WTC11 (cell line): ENCODE measurements around the gene AKR1B15. TPM values are rescaled to one million over a fixed set of nuclear protein-coding genes. Genes with fewer than 3 reads are reported as not detected.

Experiments
- ATAC-seq: fragments of 200-7000 bp; cut with Tn5 transposase; 2 replicates; pipeline ENCODE4 v1.10.0; 2021; ENCODE audit warnings: mild to moderate bottlenecking, moderate library complexity
- CTCF ChIA-PET: fragments of 300-600 bp; sonication (Branson Sonifier 250); formaldehyde crosslinking; loops from one replicate; lab custom pipeline; 2021; ENCODE audit warnings: antibody characterized with exemption; lab: Charles Lee
- POLR2A ChIA-PET: fragments of 350-600 bp; sonication (Branson Sonifier 250); formaldehyde crosslinking; loops from one replicate; lab custom pipeline; 2021; ENCODE audit warnings: antibody characterized with exemption; lab: Charles Lee
- DNase-seq: peaks from one replicate; pipeline ENCODE4 v3.0.0; 2021; ENCODE audit warnings: low spot score
- H3K27ac Mint-ChIP-seq: 2 replicates; pipeline ENCODE4 v1.8.0; 2021; ENCODE audit warnings: mixed read lengths
- H3K27me3 Mint-ChIP-seq: 2 replicates; pipeline ENCODE4 v1.8.0; 2021; ENCODE audit warnings: low read depth, mild to moderate bottlenecking, moderate library complexity, mixed read lengths
- H3K36me3 Mint-ChIP-seq: 2 replicates; pipeline ENCODE4 v1.8.0; 2021; ENCODE audit warnings: mixed read lengths
- H3K4me1 Mint-ChIP-seq: 2 replicates; pipeline ENCODE4 v1.8.0; 2022; ENCODE audit warnings: mixed read lengths
- H3K4me3 Mint-ChIP-seq: 2 replicates; pipeline ENCODE4 v1.8.0; 2021; ENCODE audit warnings: mild to moderate bottlenecking, moderate library complexity, mixed read lengths
- H3K9me3 Mint-ChIP-seq: 2 replicates; pipeline ENCODE4 v1.8.0; 2021; ENCODE audit warnings: mixed read lengths
- ATF1 ChIP-seq: sonication (generic); formaldehyde crosslinking; IDR thresholded peaks from 2 replicates; pipeline ENCODE4 v1.8.1; 2023; ENCODE audit warnings: mild to moderate bottlenecking, moderate library complexity, missing genetic modification reagents
- ELF4 ChIP-seq: sonication (generic); formaldehyde crosslinking; IDR thresholded peaks from 2 replicates; pipeline ENCODE4 v1.8.1; 2022; ENCODE audit warnings: low read depth, mild to moderate bottlenecking, moderate library complexity, missing genetic modification reagents
- EMX1 ChIP-seq: fragments of 250-450 bp; sonication (Bioruptor Pico); IDR thresholded peaks from 2 replicates; pipeline ENCODE4 v1.8.0; 2021; ENCODE audit warnings: mild to moderate bottlenecking
- ERG ChIP-seq: fragments of 250-450 bp; sonication (Bioruptor Pico); IDR thresholded peaks from 2 replicates; pipeline ENCODE4 v1.8.0; 2021; ENCODE audit warnings: mild to moderate bottlenecking
- ETV6 ChIP-seq: sonication (generic); formaldehyde crosslinking; IDR thresholded peaks from 2 replicates; pipeline ENCODE4 v1.8.1; 2022; ENCODE audit warnings: mild to moderate bottlenecking, missing genetic modification reagents
- GTF2I ChIP-seq: fragments of 250-450 bp; sonication (Bioruptor Pico); conservative IDR thresholded peaks from 2 replicates; pipeline ENCODE4 v1.4.0; 2021; ENCODE audit warnings: mild to moderate bottlenecking
- JAZF1 ChIP-seq: fragments of 250-450 bp; sonication (Bioruptor Pico); IDR thresholded peaks from 2 replicates; pipeline ENCODE4 v1.9.0; 2021; ENCODE audit warnings: moderate library complexity, mild to moderate bottlenecking, inconsistent platforms
- NFYB ChIP-seq: sonication (generic); formaldehyde crosslinking; conservative IDR thresholded peaks from 2 replicates; pipeline ENCODE4 v1.8.0; 2022; ENCODE audit warnings: low read depth, missing genetic modification reagents
- NR1H2 ChIP-seq: sonication (generic); formaldehyde crosslinking; IDR thresholded peaks from 2 replicates; pipeline ENCODE4 v1.9.0; 2021; ENCODE audit warnings: mild to moderate bottlenecking, moderate library complexity, missing genetic modification reagents
- NR3C1 ChIP-seq: sonication (generic); formaldehyde crosslinking; conservative IDR thresholded peaks from 2 replicates; pipeline ENCODE4 v1.8.1; 2023; ENCODE audit warnings: low read depth, mild to moderate bottlenecking, missing genetic modification reagents
- PRRX2 ChIP-seq: fragments of 250-450 bp; sonication (Bioruptor Pico); IDR thresholded peaks from 2 replicates; pipeline ENCODE4 v1.8.0; 2021; ENCODE audit warnings: mild to moderate bottlenecking
- SMAD3 ChIP-seq: sonication (generic); formaldehyde crosslinking; IDR thresholded peaks from 2 replicates; pipeline ENCODE4 v1.8.0; 2022; ENCODE audit warnings: missing genetic modification reagents, mild to moderate bottlenecking, borderline replicate concordance
- SP1 ChIP-seq: sonication (generic); formaldehyde crosslinking; conservative IDR thresholded peaks from 2 replicates; pipeline ENCODE4 v1.8.1; 2022; ENCODE audit warnings: missing genetic modification reagents
- TP53 ChIP-seq: sonication (generic); formaldehyde crosslinking; IDR thresholded peaks from 2 replicates; pipeline ENCODE4 v1.8.1; 2023; ENCODE audit warnings: mild to moderate bottlenecking, missing genetic modification reagents
- ZBTB21 ChIP-seq: sonication (generic); formaldehyde crosslinking; IDR thresholded peaks from 2 replicates; pipeline ENCODE4 v1.8.1; 2023; ENCODE audit warnings: mild to moderate bottlenecking, missing genetic modification reagents, borderline replicate concordance
- ZBTB43 ChIP-seq: sonication (generic); formaldehyde crosslinking; IDR thresholded peaks from 2 replicates; pipeline ENCODE4 v1.8.1; 2023; ENCODE audit warnings: mild to moderate bottlenecking, missing genetic modification reagents
- ZNF121 ChIP-seq: sonication (generic); formaldehyde crosslinking; IDR thresholded peaks from 2 replicates; pipeline ENCODE4 v1.8.0; 2023; ENCODE audit warnings: missing genetic modification reagents
- ZNF219 ChIP-seq: sonication (generic); formaldehyde crosslinking; IDR thresholded peaks from 2 replicates; pipeline ENCODE4 v1.8.0; 2023; ENCODE audit warnings: missing genetic modification reagents, mild to moderate bottlenecking, borderline replicate concordance
- ZNF396 ChIP-seq: fragments of 250-450 bp; sonication (Bioruptor Pico); IDR thresholded peaks from 2 replicates; pipeline ENCODE4 v1.8.0; 2021; ENCODE audit warnings: mild to moderate bottlenecking, moderate library complexity, borderline replicate concordance
- ZNF423 ChIP-seq: fragments of 250-450 bp; sonication (Bioruptor Pico); IDR thresholded peaks from 2 replicates; pipeline ENCODE4 v2.1.2; 2022; ENCODE audit warnings: mild to moderate bottlenecking, moderate library complexity
- total RNA-seq: library from RNA; stranded (reverse); gene quantifications from 3 replicates; pipeline ENCODE4 v1.2.3, GENCODE V29; 2021
- TF ChIP-seq, protein P1 (sequence below): sonication (generic); formaldehyde crosslinking; IDR thresholded peaks from 2 replicates; pipeline ENCODE4 v1.8.1; 2022; ENCODE audit warnings: low read depth, mild to moderate bottlenecking, moderate library complexity, missing genetic modification reagents, borderline replicate concordance
- TF ChIP-seq, protein P2 (sequence below): sonication (generic); formaldehyde crosslinking; IDR thresholded peaks from 2 replicates; pipeline ENCODE4 v1.8.0; 2022; ENCODE audit warnings: mild to moderate bottlenecking, missing genetic modification reagents
- TF ChIP-seq, protein P3 (sequence below): sonication (generic); formaldehyde crosslinking; IDR thresholded peaks from 2 replicates; pipeline ENCODE4 v1.8.1; 2022; ENCODE audit warnings: mild to moderate bottlenecking, missing genetic modification reagents, moderate library complexity, borderline replicate concordance
- TF ChIP-seq, protein P4 (sequence below): sonication (generic); formaldehyde crosslinking; IDR thresholded peaks from 2 replicates; pipeline ENCODE4 v1.8.1; 2022; ENCODE audit warnings: mild to moderate bottlenecking, moderate library complexity, missing genetic modification reagents
- TF ChIP-seq, protein P5 (sequence below): sonication (generic); formaldehyde crosslinking; IDR thresholded peaks from 2 replicates; pipeline ENCODE4 v1.8.1; 2023; ENCODE audit warnings: mild to moderate bottlenecking, moderate library complexity, missing genetic modification reagents

AKR1B15 gene
- total RNA-seq, 1 experiment from 2014 or later, result not detected

- TF ChIP-seq, protein P1, sequence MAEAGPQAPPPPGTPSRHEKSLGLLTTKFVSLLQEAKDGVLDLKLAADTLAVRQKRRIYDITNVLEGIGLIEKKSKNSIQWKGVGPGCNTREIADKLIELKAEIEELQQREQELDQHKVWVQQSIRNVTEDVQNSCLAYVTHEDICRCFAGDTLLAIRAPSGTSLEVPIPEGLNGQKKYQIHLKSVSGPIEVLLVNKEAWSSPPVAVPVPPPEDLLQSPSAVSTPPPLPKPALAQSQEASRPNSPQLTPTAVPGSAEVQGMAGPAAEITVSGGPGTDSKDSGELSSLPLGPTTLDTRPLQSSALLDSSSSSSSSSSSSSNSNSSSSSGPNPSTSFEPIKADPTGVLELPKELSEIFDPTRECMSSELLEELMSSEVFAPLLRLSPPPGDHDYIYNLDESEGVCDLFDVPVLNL, result no peak
- TF ChIP-seq ZNF219 (no peak), PRRX2 (CRISPR knock-in tag) (no peak), ERG (CRISPR knock-in tag) (no peak)
Measured at GRCh38 chr7:134585897-134586296, 37.0 kb downstream of the AKR1B15 start (continued).

GRCh38 chr7:134587750-134588149 lies 38.8 kb downstream of the AKR1B15 start:
- peaks cover 14% of the 10 kb centered on the region for H3K27me3 Mint-ChIP-seq
- no peak overlapping the region for H3K4me3 Mint-ChIP-seq
- TF ChIP-seq SMAD3 (CRISPR knock-in tag) (no peak), ZNF219 (no peak), ZNF396 (CRISPR knock-in tag) (no peak), EMX1 (CRISPR knock-in tag) (no peak), ELF4 (CRISPR knock-in tag) (no peak), TP53 (CRISPR knock-in tag) (no peak), ZNF423 (CRISPR knock-in tag) (no peak), ZBTB43 (CRISPR knock-in tag) (no peak), ZBTB21 (no peak)
- TF ChIP-seq, protein P2, sequence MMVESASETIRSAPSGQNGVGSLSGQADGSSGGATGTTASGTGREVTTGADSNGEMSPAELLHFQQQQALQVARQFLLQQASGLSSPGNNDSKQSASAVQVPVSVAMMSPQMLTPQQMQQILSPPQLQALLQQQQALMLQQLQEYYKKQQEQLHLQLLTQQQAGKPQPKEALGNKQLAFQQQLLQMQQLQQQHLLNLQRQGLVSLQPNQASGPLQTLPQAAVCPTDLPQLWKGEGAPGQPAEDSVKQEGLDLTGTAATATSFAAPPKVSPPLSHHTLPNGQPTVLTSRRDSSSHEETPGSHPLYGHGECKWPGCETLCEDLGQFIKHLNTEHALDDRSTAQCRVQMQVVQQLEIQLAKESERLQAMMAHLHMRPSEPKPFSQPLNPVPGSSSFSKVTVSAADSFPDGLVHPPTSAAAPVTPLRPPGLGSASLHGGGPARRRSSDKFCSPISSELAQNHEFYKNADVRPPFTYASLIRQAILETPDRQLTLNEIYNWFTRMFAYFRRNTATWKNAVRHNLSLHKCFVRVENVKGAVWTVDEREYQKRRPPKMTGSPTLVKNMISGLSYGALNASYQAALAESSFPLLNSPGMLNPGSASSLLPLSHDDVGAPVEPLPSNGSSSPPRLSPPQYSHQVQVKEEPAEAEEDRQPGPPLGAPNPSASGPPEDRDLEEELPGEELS, result no peak
- TF ChIP-seq, protein P3, sequence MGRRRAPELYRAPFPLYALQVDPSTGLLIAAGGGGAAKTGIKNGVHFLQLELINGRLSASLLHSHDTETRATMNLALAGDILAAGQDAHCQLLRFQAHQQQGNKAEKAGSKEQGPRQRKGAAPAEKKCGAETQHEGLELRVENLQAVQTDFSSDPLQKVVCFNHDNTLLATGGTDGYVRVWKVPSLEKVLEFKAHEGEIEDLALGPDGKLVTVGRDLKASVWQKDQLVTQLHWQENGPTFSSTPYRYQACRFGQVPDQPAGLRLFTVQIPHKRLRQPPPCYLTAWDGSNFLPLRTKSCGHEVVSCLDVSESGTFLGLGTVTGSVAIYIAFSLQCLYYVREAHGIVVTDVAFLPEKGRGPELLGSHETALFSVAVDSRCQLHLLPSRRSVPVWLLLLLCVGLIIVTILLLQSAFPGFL (CRISPR knock-in tag), result no peak
- DNase-seq (no peak), ATAC-seq (no peak)
- H3K36me3 Mint-ChIP-seq, result peaks cover 28% of the 10 kb centered on the region
- no peak overlapping the region for H3K27ac Mint-ChIP-seq
- POLR2A ChIA-PET, result no interaction called here
- CTCF ChIA-PET, result no interaction called here
- peaks cover 65% of the 10 kb centered on the region for H3K9me3 Mint-ChIP-seq
- H3K4me1 Mint-ChIP-seq, result no peaks in the 10 kb centered on the region

- DNase-seq (no peak), ATAC-seq (no peak)
- POLR2A ChIA-PET, result no interaction called here
- H3K36me3 Mint-ChIP-seq, result peaks cover 32% of the 10 kb centered on the region
- no peak overlapping the region for H3K4me3 Mint-ChIP-seq
- H3K9me3 Mint-ChIP-seq, result peaks cover 76% of the 10 kb centered on the region
- peaks cover 11% of the 10 kb centered on the region for H3K27me3 Mint-ChIP-seq
- CTCF ChIA-PET, result no interaction called here
- H3K27ac Mint-ChIP-seq, result no peak overlapping the region
- no peaks in the 10 kb centered on the region for H3K4me1 Mint-ChIP-seq
- TF ChIP-seq GTF2I (CRISPR knock-in tag) (no peak), ZNF423 (CRISPR knock-in tag) (no peak), NFYB (no peak), ATF1 (CRISPR knock-in tag) (no peak), JAZF1 (CRISPR knock-in tag) (no peak), NR3C1 (CRISPR knock-in tag) (no peak), NR1H2 (CRISPR knock-in tag) (no peak), ZNF121 (CRISPR knock-in tag) (no peak), ETV6 (CRISPR knock-in tag) (no peak), SP1 (CRISPR knock-in tag) (no peak)
- TF ChIP-seq, protein P4, sequence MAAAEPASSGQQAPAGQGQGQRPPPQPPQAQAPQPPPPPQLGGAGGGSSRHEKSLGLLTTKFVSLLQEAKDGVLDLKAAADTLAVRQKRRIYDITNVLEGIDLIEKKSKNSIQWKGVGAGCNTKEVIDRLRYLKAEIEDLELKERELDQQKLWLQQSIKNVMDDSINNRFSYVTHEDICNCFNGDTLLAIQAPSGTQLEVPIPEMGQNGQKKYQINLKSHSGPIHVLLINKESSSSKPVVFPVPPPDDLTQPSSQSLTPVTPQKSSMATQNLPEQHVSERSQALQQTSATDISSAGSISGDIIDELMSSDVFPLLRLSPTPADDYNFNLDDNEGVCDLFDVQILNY (CRISPR knock-in tag), result no peak
- TF ChIP-seq, protein P5, sequence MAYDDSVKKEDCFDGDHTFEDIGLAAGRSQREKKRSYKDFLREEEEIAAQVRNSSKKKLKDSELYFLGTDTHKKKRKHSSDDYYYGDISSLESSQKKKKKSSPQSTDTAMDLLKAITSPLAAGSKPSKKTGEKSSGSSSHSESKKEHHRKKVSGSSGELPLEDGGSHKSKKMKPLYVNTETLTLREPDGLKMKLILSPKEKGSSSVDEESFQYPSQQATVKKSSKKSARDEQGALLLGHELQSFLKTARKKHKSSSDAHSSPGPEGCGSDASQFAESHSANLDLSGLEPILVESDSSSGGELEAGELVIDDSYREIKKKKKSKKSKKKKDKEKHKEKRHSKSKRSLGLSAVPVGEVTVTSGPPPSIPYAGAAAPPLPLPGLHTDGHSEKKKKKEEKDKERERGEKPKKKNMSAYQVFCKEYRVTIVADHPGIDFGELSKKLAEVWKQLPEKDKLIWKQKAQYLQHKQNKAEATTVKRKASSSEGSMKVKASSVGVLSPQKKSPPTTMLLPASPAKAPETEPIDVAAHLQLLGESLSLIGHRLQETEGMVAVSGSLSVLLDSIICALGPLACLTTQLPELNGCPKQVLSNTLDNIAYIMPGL, result no peak
Measured at GRCh38 chr7:134589491-134589941, 40.6 kb downstream of the AKR1B15 start.
